ENCODE results near the gene WIPF1.

The WIPF1 gene

DNA sequence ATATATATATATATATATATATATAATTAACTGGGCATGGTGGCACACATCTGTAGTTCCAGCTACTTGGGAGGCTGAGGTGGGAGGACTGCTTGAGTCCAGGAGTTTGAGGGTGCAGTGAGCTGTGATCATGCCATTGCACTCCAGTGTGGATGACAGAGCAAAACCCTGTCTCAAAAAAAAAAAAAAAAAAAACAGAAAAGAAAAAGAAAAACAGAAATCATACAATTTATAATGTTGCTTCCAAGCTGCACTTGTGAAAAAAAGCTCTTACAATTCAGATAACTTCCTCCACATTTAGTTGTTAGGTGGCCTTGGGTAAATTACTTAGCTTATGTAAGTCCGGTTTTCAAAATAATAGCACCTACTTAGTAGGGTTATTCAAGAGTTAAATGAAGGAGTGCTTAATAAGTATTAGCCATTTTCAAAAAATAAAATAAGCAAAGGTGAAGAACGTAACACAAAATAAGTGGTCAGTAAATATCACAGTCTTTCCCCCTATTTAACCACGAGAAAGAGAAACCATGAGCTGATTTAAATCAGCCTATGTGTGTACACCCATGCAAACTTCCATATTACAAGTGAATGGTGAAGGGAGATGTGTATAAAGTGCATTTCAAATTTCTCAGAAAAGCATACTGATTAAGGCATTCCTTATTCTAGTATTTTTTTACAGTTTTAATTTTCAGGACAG lies 2.3 kb downstream of the WIPF1 start:
- DNase-seq (ENCODE audit: low spot score): no peak

DNA sequence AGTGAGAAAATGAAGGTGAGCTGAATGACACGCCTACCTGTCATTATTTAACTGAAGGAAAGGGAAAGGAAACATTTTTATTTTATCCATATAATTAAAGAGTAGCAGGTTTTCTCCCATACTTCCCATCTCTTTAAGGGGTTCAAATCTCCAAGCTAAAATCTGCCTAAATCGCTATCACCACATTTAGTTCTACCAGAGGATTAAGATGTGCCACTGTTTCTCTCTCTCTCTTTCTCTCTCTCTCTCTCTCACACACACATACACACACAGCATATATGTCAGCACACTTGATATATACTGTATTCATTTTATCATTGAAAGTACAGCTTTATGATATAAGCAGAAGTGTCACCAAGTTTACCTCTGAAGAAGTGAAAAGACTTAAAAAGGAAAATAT lies 3.1 kb downstream of the WIPF1 start:
- no peak for DNase-seq (ENCODE audit: low spot score)

DNA sequence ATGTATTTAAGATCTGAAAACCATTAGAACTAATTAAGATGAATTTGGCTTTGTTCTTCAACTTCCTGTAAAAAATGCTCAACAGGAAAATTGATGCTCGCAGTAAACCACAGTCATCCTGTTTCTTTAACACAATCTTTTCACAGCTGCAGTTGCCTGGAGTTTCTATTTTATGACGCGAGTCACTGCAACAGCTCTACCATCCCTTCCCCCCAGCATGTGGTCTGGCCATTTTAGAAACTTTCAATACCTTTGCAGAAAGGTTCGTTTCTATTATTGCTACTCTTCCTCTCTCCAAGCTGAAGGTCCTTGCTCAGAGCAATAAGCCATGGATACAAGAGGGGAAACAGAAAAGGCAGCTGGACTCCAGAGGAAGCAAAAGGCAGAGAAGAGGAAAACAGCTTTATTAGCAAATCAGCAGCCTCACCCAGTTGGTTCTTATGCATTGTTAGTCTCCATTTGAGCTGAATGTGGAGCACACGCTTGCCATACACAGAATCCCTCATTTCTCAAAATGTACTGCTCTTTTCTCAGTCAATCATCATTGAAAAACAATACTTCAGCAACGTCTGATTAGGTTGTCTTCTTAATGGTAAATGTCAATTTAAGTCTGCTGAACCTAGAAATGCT lies 3.9 kb downstream of the WIPF1 start:
- no peak for DNase-seq (ENCODE audit: low spot score)

DNA sequence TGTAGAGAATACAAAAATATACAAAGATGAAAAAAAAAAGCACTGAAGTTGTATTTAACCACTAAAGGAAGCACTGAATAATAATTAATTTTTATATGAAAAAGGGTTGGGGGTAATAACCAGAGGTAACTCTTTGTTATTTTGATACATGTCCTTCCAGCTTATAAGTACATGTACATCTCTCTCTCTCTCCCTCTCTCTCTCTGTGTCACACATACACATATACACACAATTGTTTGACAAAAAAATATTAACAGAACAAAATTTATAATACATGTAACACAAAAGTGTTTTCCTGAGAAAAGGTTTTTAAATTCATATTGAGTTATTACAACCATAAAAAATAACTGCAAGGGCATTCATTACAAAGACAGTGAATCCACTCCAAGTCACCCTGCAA lies 4.6 kb downstream of the WIPF1 start:
- DNase-seq (ENCODE audit: low spot score): no peak

DNA sequence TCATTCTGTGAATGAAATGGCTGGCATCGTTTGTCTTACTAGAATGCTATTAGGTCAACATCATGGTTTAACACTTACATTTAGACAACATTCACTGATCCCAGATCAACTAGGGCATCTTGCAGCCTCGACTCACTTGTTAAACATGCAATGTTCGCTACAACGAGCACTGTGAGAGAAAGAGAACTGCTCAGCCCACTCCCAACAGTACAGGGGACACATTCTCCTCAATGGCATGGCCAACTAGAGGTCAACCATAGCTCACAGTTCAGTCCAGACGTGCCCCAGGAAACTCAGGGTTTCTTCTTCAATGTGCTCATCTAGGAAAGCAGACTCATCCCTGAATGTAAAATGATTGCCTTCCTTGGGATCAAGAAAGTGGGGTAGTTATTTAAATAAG lies 5.9 kb downstream of the WIPF1 start:
- no peak for DNase-seq (ENCODE audit: low spot score)

DNA sequence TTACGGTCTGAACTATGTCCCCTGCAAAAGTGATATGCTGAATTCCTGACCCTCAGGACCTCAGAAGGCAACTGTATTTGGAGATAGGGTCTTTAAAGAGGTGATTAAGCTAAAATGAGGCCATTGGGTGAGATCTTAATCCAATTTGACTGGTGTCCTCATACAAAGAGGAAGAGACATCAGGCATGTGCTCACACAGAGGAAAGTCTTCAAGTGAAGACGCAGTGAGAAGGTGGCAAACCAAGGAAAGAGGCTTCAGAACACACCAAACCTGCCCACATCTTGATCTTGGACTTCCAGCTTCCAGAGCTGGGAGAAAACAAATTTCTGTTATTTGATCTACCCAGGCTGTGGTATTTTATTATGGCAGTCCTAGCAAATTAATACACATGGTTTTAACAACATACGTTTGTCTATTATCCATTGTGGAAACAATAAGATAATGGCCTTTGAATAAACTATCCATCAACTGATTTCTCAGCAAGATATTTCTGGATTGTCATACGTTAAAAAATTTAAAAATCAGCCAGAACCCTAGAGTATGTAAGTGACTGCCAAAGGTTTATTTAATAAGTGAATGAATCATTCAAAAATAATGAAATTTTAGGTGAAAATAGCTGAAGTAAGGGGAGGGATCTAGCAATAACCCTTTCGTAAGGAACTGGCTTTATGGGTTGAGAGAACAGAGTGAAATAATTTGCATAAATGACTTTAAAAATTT lies 6.5 kb downstream of the WIPF1 start:
- DNase-seq (ENCODE audit: low spot score): no peak

DNA sequence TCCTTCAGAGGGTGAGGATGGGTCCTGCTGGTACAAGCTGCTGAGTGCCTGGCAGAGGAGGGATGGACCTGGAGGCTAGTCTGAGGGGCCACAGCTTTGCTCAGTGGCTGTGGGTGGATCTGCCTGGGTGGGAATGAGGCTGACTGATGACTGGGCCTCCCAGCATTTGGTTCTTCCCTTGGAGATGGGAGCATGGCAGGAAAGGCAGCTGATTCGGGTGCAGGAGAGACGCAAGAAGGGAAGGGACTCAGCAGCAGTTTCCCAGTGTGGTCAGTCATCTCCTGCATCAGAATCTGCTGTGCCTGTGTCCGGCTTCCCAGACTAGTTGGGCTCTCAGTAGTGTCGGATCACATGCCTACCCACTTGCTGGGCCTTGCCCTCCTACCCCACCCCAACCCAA lies 7.3 kb downstream of the WIPF1 start:
- DNase-seq (ENCODE audit: low spot score): no peak

DNA sequence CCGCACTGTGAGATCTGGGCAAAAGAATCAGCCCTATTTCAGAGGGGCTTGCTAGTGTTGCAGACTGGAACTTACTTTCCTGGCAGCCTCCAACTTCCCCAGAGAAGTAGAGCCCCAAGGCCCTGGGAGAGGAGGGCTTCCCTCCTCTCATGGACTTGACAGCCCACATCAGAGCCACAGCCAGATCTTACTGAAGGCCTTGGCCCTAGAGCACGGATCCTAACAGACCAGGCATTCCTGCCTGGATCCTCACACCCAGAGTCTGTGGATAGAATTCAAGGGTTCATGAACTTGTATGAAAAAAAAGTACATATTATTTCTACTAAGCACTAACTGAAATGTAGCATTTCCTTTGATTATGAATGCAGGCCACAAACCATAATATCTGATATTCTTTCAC lies 8.3 kb downstream of the WIPF1 start:
- DNase-seq (ENCODE audit: low spot score): no peak

DNA sequence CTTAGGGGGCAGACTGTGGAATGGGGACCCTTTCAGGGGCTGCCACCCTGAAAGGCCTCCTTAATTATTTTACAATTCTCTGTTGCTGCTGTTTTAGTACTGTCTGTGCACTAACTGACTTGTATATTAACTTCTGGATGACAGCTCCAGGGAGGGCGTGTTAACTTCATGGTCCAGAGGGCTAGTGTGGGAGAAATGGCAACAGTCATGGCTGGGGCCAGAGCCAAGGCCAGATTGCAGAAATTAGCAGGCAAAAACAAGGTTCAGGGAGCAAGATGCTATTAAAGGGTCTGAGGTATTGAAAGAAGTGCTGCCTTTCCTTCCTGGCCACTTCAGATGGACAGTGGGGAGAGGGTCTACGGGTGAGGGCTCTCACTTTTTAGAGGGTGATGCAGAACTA lies 9.1 kb downstream of the WIPF1 start:
- DNase-seq (ENCODE audit: low spot score): no peak

DNA sequence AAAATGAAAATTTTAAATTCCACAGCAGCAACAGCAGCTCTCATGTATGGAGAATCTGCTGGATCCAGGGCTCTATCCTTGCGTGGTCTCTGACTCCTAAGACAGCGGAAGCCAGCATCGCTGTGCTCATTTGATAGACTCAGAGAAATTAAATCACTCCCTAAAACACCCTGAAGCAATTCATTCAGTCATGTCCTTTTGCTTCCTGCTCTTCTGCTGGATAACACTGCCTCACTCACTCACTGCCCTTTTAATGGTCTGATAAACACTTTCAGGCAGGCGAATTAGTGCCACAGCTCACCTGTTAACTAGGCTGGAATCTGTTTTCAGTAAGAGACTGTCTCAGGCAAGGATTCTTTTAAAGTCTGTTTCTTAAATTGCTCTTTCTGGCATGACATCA lies 10.0 kb downstream of the WIPF1 start:
- no peak for DNase-seq (ENCODE audit: low spot score)

DNA sequence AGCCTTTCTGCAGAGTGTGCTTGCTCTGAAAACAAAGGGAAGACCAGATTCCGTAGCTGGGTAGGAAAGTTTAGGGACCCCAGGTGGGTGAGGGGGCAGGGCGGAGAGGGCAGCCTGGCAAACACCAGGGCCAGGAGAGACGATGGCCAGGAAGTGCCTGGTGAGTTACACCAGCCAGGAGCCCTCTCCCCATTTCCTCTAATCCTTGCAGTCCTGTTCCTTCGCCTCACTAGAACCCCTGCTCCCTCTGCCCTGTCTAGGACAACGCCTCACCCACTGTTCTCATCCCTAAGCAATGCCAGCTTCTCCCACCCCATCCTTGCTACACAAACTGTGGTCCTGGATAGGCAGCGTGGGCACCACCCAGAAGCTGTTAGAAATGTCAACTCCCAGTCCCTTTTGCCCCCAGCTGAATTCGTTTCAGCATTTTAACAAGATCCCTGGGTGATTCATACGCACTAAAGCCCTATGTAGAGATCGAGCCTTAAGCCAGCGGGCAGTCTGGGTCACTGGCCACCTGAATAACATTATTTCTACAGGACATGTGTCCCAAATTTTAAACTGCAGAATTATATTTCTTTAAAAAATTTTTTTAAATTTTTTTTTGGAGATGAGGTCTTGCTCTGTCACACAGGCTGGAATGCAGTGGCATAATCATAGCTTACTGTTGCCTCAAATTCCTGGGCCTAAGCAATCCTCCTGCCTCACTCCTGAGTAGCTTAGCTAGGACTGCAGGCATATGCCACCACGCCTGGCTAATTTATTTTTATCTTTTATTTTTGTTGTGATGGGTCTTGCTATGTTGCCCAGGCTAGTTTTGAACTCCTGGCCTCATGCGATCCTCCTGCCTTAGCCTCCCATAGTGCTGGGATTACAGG lies 10.9 kb downstream of the WIPF1 start:
- no peak for DNase-seq (ENCODE audit: low spot score)

DNA sequence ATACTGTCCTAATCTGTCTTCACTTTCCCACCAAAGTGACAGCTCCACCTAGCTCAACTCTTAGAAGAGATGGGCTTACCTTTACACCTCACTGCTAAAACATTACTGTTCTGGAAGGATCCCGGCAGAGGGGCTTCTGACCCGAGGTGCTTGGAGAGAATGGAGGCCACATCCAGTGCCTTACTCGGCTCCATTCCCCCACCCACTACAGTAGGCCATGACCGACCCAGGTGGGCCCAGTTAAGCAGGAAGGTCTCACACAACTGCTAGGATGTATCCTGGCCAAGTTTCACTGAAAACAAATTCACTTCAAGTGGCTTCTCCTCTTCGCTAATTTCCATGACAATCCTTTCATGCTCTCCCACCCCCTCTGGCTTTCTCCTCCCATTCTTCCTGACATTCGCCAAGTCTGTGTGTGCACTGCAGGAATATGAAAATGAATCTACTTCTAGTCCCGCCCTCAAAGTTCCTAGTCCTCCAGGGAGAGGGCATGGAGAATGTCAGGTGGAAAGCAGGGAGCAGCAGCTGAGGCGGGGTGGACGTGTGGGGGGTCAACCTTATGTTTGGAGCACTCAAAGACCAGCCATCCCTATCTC lies 11.8 kb downstream of the WIPF1 start:
- no peak for DNase-seq (ENCODE audit: low spot score)

DNA sequence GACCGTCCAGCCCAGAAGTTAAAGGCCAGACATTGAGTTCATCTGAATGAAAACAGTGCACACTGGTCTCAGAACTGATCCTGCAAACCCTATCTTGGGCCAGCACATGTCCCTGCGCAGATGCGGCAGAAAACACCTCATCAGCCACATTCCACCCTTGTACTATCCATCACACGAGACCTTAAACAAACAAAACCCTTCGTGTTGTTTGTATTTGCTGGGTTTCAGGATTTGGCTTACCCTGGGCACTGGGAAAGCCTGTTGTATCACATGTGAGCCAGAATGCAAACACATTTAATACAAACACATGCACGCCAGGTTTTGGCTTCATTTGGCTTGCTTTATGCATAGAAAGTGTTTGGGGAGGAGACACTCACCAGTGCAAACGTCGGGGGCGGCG lies 12.5 kb downstream of the WIPF1 start:
- DNase-seq (ENCODE audit: low spot score): no peak

DNA sequence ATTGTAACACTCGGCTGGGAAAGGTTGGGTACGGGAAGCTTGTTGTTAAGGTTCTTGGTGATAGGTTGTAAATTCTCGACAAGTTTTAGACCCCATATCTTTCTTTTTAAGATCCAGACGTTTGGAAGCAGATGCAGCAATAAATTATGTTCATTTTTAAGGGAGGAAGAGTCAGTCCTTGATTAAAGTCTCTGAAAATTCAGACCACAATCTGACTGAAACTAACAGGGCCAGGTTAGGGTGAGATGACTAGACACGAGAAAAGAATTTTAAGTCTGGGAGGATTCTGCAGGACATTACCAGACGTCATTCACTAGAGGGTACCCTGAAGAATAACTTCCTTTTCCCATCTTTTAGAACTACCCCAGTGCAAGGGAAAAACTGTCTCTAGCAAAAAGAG lies 16.1 kb downstream of the WIPF1 start:
- DNase-seq (ENCODE audit: low spot score): no peak

DNA sequence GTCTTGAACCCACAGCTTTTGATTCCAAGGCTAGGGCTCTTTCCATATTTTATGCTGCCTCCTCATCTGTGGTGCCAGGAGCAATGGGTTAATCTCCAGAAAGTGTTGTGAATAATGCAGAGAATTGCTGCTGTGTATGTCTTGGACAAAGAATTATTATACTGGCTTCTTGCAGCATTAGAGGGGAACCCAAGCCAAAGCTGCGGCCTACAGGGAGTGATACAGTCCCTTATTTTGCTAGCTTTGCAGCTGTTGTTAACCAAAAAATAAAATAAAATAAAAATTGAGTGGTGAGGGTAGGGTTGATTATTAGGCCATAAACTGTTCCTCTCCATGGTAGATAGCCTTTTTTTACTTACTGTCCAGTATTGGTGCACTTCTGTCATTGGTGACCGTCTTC lies 16.7 kb downstream of the WIPF1 start:
- DNase-seq (ENCODE audit: low spot score): no peak

DNA sequence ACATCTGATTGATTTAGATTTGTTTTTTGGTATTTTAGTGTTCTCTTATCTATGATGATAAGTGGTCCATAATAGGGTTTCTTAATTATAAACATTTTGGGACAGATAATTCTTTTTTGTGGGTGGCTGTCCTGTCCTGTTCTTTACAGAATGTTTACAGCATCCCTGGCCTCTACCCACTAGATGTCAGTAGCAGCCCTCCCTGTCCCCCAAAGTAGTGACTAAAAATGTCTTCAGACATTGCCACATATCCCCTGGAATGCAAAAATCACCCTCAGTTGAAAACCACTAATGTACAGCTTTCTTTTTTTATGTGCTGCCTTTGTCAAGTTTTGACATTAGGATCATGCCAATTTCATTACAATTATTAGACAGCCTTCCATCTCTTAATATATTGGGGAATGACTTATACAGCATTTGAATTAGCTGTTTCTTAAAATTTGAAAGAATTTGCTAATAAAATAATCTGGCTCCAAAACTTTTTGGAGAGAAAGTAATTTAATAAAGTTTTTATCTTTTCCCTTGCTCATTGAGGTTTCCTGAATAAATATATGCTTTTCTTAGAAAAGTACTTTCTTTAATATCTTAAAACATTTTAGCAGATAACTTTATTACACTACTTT lies 19.5 kb downstream of the WIPF1 start:
- no peak for DNase-seq (ENCODE audit: low spot score)

DNA sequence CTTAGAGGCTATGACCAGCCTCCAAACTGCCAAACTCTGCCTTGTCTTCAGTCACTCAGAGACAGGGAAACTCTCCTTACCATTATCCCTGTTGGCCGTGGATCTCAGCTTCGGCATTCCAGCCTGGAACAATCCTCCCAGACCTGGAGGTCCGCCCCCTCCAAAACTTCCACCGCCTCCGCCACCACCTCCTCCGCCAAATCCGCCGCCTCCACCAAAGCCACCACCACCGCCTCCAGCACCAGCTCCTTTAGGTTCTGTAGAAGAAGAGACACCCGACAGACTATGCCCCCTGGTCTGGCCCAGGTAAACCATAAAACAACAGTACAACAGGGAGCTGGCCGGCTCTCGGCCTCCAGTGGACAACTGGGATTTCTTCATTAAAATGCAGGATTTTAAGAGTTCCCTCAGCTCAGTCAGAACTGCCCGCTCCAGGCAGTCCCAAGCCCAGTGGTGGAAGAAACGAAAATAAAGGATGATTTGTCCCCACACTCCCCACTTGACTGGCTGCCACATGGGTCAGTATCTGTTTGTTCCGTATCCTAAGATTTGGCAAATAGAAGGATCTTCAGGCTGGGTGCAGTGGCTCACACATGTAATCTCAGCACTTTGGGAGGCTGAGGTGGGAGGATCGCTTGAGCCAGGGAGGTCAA lies 22.4 kb downstream of the WIPF1 start:
- DNase-seq (ENCODE audit: low spot score): no peak

DNA sequence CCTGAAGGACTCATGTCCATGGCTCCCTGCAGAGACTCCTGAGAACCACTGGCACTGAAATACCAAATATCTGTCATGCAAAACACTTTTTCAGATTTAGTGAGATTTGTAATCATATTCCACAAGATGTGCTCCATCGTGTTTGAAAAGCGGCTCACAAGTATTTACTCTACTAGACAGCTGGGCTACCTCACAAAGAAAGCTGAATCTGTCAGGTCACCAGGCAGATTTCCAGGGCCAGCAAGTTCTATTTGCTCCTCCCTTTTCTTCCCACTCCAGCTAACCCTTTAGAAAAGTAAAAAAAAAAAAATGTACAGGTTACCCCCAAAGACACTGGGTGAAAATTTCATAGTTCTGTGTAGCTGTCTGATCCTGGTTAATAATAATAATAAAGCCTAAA lies 22.9 kb downstream of the WIPF1 start:
- no peak for DNase-seq (ENCODE audit: low spot score)

DNA sequence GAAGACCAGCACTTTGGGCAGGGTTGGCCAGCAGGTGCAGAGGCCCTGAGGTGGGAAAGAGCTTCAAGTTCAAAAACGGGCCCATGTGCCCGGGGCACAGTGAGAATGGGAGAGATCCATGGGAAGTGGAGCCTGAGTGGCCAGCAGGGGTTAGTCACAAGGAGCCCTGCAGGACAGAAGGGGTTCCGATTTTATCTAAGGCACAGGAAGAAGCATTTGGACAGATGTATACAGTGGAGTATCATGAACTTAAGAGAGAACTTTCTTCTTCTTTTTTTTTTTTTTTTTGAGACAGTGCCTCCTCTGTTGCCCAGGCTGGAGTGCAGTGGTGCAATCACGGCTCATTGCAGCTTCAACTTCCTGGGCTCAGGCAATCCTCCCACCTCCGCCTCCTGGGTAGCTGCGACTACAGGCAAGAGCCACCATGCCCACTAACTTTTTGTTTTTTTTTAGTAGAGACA lies 24.0 kb downstream of the WIPF1 start:
- no peak for DNase-seq (ENCODE audit: low spot score)

DNA sequence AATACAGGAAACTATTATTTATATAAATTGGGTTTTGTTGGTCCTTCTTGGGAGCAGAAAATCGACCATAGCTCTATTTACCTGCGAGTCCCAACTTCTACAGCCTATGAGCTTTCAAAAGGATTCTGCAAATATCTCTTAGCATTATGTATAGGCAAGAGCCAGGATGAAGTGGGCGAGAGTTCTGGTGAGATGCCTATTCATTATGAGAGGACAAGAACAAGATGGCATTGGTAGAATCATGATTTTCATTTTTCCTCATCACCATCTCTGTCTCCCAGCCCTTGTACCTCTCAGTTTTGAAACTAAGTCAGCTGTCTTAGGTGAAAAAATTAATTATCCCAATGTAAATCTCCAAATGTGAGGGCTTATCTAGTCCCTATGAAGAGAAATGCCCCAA lies 25.0 kb downstream of the WIPF1 start:
- DNase-seq (ENCODE audit: low spot score): no peak

DNA sequence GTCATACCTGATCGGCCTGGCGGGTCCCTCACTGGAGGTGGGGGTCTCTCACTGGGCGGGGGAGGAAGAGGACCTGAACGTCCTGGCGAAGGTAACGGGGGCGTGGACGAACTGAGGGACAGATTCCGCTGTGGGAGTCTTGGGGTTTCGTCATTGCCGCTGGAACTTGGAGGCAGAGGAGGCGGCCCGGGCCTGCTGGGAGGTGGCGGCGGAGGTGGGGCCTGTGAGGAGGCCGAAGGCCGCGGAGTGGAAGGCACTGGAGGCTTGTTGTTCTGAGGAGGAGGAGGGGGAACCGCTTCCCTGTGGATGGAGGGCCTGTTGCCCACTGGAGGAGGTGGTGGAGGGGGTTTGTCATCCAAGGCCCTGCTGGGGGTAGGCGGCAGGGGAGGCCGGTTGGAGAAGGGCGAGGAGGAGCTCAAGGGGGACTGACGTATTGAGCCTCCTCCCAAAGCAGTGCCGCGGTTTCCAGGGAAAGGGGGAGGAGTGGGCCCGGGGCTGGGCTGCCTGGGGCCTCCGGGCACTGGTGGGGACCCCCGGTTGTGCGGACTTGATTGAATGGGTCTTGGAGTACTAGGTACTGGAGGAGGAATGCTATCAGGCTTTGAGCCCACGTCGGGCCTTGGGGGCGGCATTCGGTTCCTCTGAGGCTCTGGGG lies 25.8 kb downstream of the WIPF1 start:
- no peak for DNase-seq (ENCODE audit: low spot score)

Data from ecto neural progenitor cell (in vitro differentiated cells).